GM12892 (cell line): ENCODE results near the gene NR2C2AP.

Source experiments
- POLR2A ChIP-seq: IDR thresholded peaks from 2 replicates; pipeline ENCODE4 v1.6.1; 2011; ENCODE audit warnings: low read depth, low read length, control low read depth
- POLR2AphosphoS5 ChIP-seq: IDR thresholded peaks from 2 replicates; pipeline ENCODE4 v1.6.1; 2011; ENCODE audit warnings: low read depth, low read length, control low read depth
- TAF1 ChIP-seq: IDR thresholded peaks from 2 replicates; pipeline ENCODE4 v1.6.1; 2011; ENCODE audit warnings: low read depth, mild to moderate bottlenecking, control low read depth, low read length, borderline replicate concordance

- TF ChIP-seq POLR2A (no peak), TAF1 (no peak), POLR2AphosphoS5 (no peak)
These were observed 967 bp upstream of the NR2C2AP start for GRCh38 chr19:19204181-19204580.
